Kasumi-1 (cell line): ENCODE data around the gene ZNF598.
"Not testable (repeated sequence)": the region's sequence is repeated elsewhere in the genome, so short reads cannot be mapped to it uniquely, and the experiment has no call there.

ENCODE experiments used
- DNase-seq, 2 experiments: peaks; one replicate each; lab custom pipeline; 2025; lab: John Stamatoyannopoulos, UW

The ZNF598 gene

DNA sequence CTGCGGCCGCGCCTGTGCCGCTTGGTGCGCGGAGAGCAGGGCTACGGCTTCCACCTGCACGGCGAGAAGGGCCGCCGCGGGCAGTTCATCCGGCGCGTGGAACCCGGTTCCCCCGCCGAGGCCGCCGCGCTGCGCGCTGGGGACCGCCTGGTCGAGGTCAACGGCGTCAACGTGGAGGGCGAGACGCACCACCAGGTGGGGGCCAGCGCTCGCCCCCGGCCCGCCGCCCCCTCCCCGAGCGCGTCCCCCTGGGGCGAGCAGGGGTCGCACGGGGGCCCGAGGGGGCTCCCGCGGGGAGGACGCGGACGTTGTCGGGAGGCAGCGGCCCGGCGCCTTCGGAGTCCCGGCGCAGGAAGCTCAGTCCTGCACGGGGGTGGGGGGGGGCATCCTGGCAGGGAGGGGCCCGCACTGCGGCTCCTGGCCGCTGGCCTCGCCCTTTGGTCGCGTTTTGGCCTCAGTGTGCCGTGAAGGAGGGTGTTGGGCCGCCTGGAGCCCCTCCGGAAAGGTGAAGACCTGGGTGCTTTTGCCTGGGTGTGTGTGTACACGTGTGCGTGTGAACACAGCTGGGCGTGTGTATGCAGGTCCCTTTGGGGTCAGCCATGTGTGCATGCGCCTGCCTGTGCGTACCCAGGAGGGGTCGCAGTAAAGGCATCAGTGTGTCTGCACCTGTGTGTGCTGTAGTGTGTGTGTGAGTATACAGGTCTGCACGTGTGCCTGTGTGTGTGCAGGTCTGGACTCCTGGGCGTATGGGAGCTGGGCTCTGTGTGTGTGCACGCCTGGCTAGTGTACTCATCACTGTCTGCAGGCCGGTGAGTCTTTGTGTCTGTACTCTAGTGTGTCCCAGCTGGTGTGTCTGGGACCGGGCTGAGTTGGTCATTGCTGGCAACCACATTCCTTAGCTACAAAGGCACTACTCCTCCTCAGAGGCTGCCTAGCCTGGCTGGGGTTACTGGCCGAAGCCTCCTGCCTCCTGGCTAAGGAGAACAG lies 17.7 kb upstream of the ZNF598 start:
- DNase-seq = no peak

DNA sequence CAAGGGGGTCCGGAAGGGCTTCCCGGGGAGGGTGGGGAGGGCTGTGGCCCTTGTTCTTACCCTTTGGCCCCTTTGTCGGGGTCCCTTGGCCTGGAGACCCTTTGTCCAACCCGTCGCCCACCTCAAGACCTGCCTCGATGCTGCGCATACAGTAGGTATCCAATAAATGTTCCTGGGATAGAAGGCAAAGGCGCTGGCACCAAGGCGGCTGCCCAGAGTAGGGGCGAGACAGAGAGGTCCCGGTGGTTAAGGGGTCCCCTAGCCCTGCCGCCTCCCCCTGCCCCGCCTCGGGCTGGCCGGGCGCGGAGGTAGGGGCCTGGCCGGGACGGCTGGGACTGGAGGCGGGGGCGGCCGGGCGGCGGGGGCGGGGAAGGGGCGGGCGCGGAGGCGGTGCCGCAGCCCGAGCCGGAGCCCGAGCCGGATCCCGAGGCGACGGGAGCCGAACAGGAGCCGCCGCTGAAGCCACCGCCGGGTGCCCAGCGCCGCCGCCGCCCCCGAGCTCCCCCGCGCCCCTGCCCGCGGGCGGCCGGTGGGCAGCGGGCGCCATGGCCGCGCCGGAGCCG lies 16.9 kb upstream of the ZNF598 start, which contains the start of gene NHERF2:
Gene NHERF2, plus strand, starts transcription at position 442 of the 563 bp plus-strand sequence. Its CDS starts 104 bp downstream, at position 546.
- DNase-seq = no peak

DNA sequence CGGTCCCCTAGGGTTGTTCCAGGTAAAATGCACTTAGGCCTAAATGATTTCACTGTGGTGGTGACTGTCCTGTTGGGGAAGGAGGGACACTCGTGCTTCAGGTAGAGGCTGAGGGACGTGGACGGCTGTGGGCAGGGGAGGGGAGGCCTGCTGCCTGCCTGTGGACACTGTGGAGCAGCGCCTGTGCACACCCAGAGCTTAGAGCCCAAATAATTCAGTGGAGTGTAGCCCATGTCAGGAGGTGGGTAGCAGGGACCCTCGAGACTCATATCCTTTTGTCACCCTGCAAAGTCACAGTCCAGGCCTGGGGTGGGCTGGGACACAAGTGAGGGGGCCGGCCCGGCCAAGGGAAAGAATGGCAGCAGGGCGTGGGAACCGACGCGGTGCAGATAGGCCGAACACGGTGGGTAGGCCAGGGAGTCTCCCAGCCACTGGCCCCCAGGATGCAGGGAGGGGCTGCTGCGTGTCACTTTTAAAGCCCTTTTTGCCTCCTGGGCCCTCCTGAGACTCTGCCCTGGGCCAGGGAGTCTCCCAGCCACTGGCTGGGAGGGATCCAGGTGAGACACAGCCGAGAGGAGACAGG lies 16.3 kb upstream of the ZNF598 start:
- DNase-seq = no peak

DNA sequence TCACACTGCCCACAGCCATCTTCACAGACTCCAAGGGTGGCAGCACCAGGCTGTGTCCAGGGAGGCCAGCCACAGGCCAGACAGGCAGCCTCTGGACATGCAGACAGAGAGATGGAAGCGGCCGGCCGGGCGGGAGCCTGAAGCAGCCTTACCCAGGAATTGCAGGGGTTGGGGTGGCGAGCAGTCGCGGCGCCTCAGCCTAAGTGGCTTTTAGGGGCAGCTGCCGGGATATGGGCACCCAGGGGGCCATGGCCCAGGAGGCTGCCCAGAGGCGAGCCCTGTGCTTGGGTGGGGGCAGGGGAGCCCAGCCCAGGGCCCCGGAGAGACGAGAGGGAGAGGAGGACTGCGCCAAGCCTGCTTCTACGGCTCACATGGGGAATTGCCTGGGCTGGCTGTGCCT lies 15.6 kb upstream of the ZNF598 start:
- DNase-seq = no peak

DNA sequence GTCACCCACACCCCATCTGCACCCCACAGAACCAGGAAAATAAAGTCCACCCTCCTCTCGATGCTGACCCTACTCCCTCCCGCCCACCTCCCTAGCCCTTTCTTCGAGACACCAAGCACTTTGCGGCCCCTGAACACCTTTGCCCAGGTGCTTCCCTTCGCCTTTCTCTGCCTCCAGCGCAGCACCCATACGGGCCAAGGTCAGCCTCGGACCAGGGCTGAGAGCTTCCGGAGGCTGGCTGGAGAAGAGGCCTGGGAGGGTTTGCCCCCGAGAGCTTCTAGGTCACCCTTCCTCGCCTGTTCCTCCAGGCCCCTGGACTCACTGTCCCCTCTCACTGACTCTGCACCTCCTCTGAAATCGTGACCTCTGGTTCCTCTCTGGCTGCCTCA lies 14.4 kb upstream of the ZNF598 start:
- no peak for DNase-seq

DNA sequence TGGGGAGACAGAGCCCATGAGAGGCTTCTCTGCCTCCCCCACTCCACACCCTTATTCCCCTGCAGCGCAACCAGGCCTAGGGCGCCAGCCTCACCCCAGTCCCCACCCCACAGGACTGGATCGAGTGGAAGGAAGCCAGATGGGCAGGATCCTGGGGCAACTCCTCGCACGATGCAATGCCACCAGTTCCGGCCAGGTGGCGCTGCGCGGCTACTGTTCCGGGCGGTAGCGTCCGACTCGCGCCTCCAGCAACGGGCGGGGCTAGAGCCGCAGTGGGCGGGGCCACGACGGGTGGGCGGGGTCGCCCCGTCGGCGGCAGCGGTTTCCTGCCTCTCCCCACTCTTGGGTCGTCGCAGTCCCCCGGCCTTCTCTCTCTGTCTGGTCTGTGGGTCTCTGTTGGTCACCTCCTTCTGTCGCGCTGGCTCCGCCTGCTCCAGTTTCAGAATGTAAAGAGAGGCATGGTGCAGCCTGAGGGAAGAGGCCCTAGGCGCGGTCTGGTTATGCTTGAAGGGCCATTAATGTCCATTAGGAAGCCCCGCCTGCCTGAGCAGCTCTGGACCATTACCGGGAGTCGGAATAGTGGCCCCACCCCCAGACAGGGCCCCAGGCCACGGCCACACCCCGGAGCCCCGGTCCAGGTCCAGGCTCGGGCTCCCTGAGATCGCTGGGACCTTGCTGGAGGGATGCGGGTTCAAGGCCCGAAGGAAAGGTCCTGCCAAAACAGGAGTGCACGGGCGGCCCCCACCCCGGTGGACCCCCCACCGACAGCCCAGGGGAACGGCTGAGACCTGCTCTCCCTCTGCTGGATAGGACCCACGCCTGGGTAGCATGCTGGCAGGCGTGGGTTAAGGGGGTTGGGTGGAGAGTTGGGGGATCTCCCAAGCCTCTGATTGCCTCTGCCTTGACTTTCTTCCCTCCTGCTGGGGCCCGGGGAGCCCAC lies 13.7 kb upstream of the ZNF598 start:
- DNase-seq = peak; percentile 52 to 57

DNA sequence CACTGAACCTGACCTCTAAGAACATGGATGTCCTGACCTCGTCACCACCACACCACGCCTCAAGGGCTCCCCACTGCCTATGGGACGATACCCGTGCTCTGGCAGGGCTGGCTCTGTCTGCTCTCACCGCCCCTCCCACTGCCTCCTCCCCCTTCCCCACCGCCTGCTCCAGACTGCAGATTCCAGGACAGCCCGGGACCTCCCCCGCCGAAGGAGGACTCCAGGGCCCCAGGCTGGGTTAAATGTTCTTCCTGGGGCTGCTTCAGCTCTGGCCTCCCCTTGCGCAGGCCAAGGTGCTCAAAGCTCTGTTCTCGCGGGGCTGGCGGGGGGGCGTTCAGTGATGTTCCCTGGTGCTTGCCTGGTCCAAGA lies 13.1 kb upstream of the ZNF598 start:
- DNase-seq = peak; percentile 29 to 38

DNA sequence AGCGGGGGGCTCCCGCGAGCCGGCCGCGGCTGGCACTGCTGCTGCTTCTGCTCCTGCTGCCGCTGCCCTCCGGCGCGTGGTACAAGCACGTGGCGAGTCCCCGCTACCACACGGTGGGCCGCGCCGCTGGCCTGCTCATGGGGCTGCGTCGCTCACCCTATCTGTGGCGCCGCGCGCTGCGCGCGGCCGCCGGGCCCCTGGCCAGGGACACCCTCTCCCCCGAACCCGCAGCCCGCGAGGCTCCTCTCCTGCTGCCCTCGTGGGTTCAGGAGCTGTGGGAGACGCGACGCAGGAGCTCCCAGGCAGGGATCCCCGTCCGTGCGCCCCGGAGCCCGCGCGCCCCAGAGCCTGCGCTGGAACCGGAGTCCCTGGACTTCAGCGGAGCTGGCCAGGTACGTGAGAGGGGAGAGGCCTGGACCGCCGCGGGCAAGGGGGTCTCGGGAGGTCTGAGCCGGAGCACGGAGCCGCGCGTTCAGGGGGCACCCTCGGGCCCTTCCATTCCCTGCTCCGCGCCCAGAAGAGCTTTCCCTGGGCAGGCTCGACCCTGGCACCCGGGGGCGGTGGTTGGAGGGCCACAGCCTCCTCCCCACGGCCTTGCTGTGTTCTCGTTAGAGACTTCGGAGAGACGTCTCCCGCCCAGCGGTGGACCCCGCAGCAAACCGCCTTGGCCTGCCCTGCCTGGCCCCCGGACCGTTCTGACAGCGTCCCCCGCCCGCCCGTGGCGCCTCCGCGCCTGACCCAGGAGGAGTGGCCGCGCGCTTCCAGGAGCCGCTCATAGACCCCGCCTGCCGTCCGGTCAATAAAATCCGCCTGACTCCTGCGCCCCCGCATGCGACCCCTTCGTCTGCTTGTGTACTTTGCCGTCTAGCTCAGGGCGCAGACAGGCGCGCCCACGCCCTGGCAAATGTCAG lies 10.6 kb upstream of the ZNF598 start:
- DNase-seq = no peak

DNA sequence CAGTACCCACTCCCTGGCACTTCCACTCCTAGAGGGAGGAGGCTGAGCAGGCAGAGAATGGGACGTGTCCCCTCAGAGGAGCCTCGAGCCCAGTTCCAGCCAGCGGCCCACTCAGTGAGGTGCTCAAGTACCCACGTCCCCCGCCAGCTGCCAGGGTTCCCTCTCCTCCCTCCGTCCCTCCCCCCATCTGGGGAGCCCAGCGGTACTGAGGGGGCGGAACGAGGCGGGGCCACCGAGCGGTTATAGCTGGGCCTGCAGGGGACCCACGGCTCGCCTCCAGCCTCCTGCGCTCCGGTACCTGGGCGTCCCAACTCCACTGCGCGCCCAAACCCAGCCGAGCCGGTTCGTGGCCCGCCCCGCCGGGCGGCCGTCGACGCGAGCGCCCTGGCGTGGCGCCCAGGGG lies 9.9 kb upstream of the ZNF598 start, which contains the start of gene NPW:
Gene NPW, plus strand, starts transcription at position 268 of the 403 bp plus-strand sequence.
- DNase-seq = no peak

DNA sequence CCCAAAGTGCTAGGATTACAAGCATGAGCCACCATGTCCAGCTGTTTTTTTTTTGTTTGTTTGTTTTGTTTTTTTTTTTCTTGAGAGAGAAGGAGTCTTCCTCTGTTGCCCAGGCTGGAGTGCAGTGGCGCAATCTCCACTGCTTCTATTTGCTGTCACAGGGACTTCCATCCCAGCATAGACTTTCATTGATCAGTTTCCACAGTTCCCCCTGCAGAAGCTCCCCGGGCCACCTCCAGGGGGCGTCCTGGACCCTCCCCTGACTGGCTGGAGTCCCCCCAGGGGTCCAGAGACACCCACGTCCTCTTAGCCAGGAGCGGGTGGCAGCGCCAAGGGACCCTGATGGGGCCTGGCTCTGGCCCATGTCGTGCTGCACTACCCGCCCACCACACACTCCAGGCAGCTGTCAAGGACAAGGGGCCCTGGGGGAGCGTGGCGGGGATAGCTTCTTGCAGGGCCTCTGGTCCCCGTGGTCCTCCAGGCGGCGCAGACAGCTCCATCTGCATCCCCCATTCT lies 6.8 kb upstream of the ZNF598 start:
- DNase-seq = no peak

DNA sequence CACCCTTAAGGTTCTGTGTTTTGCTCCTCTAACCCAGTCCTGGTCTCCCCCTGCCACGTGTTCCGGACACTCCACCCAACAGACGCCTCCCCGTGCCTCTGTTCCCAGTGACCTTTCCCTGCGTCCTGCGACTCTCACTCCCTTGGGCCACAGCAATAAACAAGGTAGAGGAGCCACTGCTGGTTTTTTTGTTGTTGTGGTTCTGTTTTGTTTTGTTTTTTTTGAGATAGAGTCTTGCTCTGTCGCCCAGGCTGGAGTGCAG lies 6.3 kb upstream of the ZNF598 start:
- DNase-seq = no peak

DNA sequence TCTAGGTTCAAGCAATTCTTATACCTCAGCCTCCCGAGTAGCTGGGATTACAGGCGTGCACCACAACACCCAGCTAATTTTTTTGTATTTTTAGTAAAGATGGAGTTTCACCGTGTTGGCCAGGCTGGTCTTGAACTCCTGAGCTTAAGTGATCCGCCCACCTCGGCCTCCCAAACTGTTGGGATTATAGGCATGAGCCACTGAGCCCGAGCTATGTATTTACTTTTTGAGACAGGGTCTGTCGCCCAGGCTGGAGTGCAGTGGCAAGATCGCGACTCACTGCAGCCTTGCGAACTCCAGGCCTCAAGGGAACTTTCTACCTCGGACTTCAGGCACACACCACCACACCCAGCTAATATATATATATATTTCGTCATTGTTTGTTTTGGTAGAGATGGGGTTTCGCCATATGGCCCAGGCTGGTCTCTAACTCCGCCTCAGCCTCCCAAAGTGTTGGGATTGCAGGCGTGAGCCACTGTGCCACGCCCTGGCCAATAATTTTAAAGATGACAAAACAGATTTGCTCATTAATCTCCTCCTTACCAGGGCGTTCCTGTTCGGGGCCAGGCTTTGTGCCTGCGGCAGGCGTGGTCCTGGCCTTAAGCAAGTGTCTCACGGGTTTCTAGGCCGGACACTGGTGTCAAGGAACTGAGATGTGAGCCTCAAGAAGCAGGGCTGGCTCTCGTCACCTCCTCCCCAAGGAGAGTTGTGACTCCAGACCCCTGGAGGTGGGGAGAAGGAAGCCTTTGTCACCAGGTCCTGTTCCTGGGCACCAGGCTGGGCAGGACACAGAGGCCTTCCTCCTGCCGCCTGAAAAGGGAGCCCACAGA lies 5.7 kb upstream of the ZNF598 start:
- no peak for DNase-seq

DNA sequence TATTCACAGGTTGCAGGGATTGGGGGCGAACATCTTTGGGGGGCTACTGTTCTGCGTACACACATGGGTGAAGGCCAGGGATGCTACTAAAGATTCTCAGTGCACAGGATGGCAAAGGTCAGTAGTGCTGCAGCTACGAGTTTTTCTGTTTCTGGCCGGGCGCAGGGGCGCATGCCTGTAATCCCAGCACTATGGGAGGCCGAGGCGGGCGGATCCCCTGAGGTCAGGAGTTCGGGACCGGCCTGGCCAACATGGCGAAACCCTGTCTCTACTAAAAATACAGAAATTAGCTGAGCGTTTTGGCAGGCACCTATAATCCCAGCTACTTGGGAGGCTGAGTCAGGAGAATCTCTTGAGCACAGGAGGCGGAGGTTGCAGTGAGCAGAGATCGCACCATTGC lies 3.9 kb upstream of the ZNF598 start:
- no peak for DNase-seq

DNA sequence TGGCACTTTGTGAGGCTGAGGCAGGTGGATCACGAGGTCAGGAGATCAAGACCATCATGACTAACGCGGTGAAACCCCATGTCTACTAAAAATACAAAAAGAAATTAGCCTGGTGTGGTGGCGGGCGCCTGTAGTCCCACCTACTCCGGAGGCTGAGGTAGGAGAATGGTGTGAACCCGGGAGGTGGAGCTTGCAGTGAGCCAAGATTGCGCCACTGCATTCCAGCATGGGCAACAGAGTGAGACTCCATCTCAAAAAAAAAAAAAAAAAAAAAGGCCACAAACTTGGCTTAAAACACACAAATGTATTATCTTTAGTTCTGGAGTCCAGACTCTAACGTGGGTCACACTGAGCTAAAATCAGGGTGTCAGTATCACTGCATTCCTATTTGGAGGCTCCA lies 2.1 kb upstream of the ZNF598 start:
- not testable (repeated sequence) for DNase-seq

DNA sequence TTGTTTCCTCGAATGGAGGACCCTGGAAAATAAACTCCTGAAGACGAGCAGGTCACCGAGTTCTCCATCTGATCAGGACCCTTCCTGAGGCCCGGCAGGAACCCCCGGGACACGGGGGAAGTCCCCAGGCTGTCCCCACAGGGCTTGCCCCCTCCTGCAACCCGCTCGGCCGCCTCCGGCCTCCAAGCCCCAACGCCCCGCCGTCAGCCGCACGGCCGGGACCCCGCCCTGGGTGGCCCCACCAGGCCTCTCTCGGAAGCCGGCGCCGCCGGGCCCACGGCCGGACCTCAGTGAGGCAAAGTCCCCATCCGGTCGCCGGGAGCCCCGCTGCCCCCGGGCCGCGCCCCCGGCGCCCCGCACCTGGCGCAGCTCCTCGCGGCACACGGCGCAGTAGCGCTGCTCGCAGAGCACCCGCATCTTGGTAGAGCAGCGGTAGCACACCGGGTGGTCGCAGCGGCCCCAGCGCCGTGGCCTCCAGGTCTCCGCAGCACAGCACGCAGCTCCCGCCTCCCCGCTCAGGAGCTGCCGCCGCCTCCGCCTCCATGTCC lies 383 bp downstream of the ZNF598 start:
- no peak for DNase-seq

DNA sequence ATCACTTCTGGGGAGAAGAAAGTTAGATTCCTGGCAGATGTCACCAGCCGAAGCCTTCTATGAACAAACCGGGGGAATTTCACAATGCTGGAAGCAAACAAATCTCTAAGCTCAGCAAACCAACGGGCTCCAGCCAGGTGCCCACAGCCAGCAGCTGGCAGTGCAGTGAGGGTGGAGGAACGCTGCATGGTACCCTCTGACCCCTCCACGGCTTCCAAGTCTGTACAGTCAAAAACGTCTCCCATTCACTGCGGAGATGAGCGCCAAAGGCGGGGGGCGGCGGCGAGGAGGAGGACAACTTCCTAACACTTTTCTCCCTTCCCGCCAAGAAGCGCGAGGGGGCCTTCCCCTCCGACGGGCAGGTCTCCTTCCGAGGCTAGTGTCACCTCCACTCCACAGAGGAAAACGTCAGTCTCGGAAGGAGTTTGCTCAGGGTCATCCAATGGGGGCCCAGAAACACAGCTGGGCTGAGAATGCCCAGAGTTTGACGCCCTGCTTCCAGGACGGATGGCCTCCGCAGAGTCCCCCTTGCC lies 924 bp downstream of the ZNF598 start:
- no peak for DNase-seq

DNA sequence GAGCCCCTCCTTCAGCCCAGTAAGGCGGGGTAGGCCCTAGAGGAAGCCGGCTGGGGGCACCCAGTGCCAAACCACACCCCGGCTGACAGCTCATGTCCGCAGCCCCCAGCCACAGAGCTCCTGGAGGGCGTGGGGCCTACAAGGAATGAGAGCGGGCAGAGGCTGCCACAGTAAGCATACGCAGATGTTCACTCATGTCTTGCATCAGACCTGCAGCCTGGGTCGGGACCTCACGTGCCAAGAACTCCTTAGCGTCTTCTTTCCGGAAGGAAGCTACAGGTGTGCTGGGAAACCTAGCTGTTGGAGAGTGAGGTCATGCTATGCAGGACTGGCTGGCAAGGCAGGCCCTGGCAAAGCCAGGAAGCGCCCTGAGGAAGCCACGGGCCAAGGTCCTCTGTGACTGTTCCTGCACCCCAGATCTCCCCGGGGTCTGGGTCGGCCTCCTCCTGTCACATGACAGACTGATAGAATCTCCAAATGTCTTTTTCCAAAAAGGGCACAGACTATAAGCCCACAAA lies 1.6 kb downstream of the ZNF598 start:
- DNase-seq = peak; percentile 24 to 38

DNA sequence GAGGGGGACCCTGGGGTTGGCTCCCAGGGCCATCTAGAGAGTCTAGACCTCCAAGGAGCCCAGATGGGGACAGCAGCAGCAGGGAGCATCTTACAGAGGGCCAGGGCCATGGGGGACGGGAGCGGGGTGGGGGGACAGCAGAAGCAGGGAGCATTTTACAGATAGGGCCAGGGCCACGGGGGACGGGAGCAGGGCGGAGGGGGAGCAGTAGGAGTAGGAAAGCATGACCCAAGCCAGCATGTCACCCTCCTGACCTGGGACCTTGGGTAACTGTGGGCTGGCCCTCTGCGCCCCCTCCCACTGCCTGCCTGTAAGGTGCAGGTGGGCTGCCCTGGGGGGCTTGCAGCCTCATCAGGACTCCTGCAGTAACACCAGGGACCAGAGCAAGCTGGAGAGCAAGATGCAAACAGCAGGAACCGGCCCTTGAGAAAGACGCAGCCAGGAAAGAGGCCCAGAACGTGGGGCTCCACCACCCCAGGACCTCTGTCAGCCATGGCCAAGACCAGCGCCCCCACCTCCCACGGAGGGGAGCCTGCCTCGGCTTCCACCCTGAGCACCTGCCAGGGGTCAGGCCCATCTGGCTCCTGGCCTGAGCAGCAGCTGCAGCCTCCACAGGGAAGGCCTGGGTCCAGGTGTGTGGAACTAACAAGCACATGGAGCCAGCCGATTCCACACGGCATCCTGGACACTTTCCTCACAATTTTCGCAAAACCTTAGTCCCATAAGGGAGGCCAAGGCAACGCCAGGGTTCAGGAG lies 2.4 kb downstream of the ZNF598 start:
- no peak for DNase-seq
